22Rv1 (cell line): Measurements from ENCODE around the gene COL5A2.

Experiments
- H3K27ac ChIP-seq: fragments of 450-650 bp; 2 replicates; pipeline ENCODE4 v1.5.1; 2017
- ZFX ChIP-seq: fragments of 450-650 bp; IDR thresholded peaks from 2 replicates; pipeline ENCODE4 v1.6.1; 2017; ENCODE audit warnings: antibody characterized with exemption, borderline replicate concordance
- TF ChIP-seq, protein P1 (sequence below): fragments of 450-650 bp; IDR thresholded peaks from 2 replicates; pipeline ENCODE4 v1.5.1; 2017; ENCODE audit warnings: mild to moderate bottlenecking

Gene COL5A2

GRCh38 chr2:189178726-189179569 lies 613 bp downstream of the COL5A2 start:
- no peak for TF ChIP-seq ZFX
- TF ChIP-seq, protein P1, sequence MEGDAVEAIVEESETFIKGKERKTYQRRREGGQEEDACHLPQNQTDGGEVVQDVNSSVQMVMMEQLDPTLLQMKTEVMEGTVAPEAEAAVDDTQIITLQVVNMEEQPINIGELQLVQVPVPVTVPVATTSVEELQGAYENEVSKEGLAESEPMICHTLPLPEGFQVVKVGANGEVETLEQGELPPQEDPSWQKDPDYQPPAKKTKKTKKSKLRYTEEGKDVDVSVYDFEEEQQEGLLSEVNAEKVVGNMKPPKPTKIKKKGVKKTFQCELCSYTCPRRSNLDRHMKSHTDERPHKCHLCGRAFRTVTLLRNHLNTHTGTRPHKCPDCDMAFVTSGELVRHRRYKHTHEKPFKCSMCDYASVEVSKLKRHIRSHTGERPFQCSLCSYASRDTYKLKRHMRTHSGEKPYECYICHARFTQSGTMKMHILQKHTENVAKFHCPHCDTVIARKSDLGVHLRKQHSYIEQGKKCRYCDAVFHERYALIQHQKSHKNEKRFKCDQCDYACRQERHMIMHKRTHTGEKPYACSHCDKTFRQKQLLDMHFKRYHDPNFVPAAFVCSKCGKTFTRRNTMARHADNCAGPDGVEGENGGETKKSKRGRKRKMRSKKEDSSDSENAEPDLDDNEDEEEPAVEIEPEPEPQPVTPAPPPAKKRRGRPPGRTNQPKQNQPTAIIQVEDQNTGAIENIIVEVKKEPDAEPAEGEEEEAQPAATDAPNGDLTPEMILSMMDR, result no peak
- H3K27ac ChIP-seq, result no peak overlapping the region

- no peak overlapping the region for H3K27ac ChIP-seq
- TF ChIP-seq, protein P1, result no peak
- no peak for TF ChIP-seq ZFX
Measured at GRCh38 chr2:189178054-189178453, 1.5 kb downstream of the COL5A2 start.

DNA sequence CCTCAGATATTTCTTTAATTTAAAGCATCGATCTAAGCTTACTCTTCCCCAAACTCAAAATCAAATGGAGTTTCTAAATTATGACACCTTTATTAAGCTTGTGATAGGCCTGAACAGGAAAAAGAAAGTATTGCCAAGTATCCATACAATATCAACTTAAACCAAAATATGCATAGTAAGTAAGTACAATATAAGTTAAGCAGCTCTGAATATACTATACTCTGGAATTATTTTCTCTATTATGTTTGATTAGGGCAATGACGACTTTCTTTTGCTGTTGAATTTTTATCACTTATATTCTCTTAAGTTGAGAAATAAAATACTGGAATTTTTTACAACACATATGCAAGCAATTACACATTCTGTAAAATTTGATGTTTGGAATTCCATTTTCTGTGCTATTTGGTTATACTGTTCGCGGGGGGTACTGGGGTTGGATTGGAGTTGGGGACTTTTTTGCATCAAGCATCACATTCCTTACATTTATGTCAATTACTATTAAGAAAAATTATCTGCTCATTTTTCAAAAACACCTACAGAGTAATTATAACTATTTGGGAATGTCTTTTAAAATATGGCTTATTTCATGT lies 2.2 kb downstream of the COL5A2 start:
- H3K27ac ChIP-seq, result no peak overlapping the region

DNA sequence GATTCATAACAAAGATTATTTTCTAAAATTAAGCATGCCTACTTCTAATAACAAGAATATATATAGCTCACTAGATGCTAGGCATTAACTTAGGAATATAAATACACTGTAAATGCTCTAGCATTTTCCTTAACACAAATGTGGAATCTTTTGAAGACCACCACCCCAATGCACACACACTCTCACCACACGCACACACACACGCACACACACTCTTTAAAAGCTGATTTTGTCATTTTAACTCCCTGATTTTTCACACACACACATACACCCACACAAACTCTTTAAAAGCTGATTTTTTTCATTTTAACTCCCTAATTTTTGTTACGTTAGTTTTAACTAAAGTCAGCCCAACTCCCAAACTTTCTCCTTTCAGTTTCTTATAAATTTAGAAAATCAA lies 3.0 kb downstream of the COL5A2 start:
- no peak overlapping the region for H3K27ac ChIP-seq
- TF ChIP-seq, protein P1, result no peak
- no peak for TF ChIP-seq ZFX

More for the DNA sequence above, 2.2 kb downstream of the COL5A2 start:
- TF ChIP-seq, protein P1, result no peak
- TF ChIP-seq ZFX, result no peak

GRCh38 chr2:189175869-189176433 lies 3.6 kb downstream of the COL5A2 start:
- H3K27ac ChIP-seq, result no peak overlapping the region
- TF ChIP-seq ZFX, result no peak
- TF ChIP-seq, protein P1, result no peak

GRCh38 chr2:189171956-189172609 lies 7.5 kb downstream of the COL5A2 start:
- TF ChIP-seq, protein P1, result no peak
- no peak for TF ChIP-seq ZFX
- H3K27ac ChIP-seq, result no peak overlapping the region
